ENCODE measurements around the gene TCF7L1.

The TCF7L1 gene

DNA sequence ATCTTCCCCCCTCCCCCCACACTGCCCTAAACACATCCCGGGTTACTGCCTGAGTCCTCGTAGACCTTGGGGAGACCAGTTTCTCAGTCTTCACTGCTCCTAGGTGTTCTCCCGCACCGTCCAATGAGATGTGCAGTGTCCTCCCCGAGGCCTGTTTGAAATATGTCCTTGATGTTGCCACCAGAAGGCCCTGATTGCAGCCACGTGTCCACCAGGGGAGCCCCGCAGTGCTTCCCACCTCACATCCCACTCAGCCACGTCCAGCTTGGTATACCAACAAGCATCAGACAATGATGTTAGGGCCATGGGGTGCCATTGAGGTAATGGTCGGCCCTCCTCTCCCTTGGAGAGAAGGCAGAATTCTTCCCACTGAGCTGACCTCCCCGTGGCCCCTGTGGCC, 38.7 kb downstream of the TCF7L1 start:
- H3K27ac ChIP-seq = no peak overlapping the region
- H3K36me3 ChIP-seq = no peaks in the 10 kb centered on the region
- no peaks in the 10 kb centered on the region for H4K20me1 ChIP-seq
- no peak overlapping the region for H3K9ac ChIP-seq
- H3K4me1 ChIP-seq = peaks cover 5% of the 10 kb centered on the region; the same call in 1 of the 2 replicates
- no peak overlapping the region for H3K4me3 ChIP-seq
- TF ChIP-seq Cebpa-rat (IDR thresholded peaks at IDR 0.05) = no peak
- H3K9me3 ChIP-seq = peaks cover 33% of the 10 kb centered on the region
- H3K4me2 ChIP-seq = no peak overlapping the region
- no peaks in the 10 kb centered on the region for H3K27me3 ChIP-seq

DNA sequence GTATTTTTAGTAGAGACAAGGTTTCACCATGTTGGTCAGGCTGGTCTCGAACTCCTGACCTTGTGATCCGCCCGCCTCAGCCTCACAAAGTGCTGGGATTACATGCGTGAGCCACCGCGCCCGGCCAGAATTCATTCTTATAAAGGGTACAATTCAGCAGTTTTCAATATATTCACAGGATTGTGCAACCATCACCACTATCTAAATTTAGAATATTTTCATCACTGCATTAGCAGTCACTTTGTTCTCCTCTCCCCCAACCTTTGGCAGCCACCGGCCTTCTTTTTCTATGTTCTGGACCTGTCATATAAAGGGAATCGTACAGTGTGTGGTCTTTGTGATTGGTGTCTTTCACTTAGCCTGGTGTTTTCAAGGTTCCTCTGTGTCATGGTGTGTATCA, 40.7 kb downstream of the TCF7L1 start:
- H3K9me3 ChIP-seq = peaks cover 37% of the 10 kb centered on the region
- no peaks in the 10 kb centered on the region for H3K27me3 ChIP-seq
- no peak for TF ChIP-seq Cebpa-rat (IDR thresholded peaks at IDR 0.05)
- peaks cover 5% of the 10 kb centered on the region; the same call in 1 of the 2 replicates for H3K4me1 ChIP-seq
- no peak overlapping the region for H3K4me3 ChIP-seq
- no peak overlapping the region for H3K4me2 ChIP-seq
- H3K9ac ChIP-seq = no peak overlapping the region
- H3K36me3 ChIP-seq = no peaks in the 10 kb centered on the region
- H4K20me1 ChIP-seq = no peaks in the 10 kb centered on the region
- no peak overlapping the region for H3K27ac ChIP-seq

DNA sequence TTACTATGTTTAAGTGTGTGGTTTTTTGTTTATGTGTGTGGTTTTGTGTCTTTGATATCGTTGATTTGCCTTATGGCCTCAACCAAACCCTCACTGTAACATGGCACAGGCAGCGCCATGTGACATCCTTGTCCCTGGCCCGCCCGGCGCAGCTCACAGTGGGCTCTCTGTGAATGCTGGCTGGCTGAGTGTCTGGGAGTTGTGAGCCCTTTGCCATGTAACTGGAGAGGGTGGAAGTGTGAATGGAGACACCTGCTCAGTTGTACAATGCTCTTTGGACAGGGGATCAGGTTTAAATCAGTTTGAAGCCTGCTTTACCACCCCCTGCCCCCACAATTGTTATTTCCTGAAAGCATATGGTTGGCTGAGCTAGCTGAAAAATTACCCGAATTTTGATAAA, 41.8 kb downstream of the TCF7L1 start:
- Histone ChIP-seq H3K4me1 (peaks cover 5% of the 10 kb centered on the region; the same call in 1 of the 2 replicates), H3K27ac (no peak overlapping the region), H3K4me2 (no peak overlapping the region), H3K27me3 (no peaks in the 10 kb centered on the region), H3K9me3 (peaks cover 34% of the 10 kb centered on the region), H3K9ac (no peak overlapping the region), H3K4me3 (no peak overlapping the region), H3K36me3 (no peaks in the 10 kb centered on the region), H4K20me1 (no peaks in the 10 kb centered on the region)
- no peak for TF ChIP-seq Cebpa-rat (IDR thresholded peaks at IDR 0.05)

DNA sequence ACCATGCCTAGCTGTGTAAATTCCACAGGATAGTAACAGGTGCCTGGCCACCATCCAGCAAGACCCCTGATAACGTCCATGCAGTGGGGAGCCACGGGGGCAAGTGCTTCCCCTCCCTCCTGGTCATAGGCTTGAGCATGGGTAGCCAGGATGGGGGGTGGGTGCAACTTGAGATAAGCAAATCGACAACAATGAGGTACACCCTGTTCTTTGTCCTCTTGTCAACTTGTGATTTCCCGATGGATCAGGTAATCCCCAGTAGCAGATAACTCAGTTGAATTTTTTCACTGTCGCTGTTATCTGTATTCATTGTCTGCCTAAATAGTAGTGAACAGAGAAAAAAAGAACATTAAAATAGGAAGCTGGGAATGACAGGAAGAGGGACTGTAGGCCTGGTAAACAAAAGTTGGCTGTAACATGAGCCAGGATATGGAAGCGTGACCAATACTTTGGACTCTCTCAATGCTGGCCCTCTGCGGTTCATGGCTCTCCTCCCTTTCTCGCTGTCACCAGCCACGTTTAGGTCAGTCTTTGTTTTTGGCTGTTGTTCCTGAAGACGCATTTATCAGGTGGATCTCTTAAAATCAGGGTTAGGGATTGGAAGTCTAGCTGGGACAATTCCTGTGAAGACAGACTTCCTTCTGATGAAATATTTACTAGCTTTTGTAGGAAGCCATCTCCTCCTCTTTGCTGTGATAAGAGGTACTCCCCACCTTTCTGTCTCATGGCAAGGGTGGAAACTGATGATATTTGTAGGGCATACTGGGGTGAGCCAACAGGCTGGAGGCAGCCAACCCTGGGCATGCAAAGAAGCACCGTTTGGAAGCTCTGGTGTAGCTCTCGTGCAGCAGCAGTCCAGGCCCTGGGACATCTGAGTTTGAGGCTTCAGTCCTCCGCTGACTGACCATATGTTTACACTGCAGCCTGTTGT, 42.4 kb downstream of the TCF7L1 start:
- Histone ChIP-seq H3K4me1 (peaks cover 5% of the 10 kb centered on the region; the same call in 1 of the 2 replicates), H3K27ac (no peak overlapping the region), H3K4me3 (no peak overlapping the region), H3K9ac (no peak overlapping the region), H3K36me3 (no peaks in the 10 kb centered on the region), H4K20me1 (no peaks in the 10 kb centered on the region), H3K9me3 (peaks cover 27% of the 10 kb centered on the region), H3K4me2 (no peak overlapping the region), H3K27me3 (no peaks in the 10 kb centered on the region)
- TF ChIP-seq Cebpa-rat (IDR thresholded peaks at IDR 0.05) = no peak

DNA sequence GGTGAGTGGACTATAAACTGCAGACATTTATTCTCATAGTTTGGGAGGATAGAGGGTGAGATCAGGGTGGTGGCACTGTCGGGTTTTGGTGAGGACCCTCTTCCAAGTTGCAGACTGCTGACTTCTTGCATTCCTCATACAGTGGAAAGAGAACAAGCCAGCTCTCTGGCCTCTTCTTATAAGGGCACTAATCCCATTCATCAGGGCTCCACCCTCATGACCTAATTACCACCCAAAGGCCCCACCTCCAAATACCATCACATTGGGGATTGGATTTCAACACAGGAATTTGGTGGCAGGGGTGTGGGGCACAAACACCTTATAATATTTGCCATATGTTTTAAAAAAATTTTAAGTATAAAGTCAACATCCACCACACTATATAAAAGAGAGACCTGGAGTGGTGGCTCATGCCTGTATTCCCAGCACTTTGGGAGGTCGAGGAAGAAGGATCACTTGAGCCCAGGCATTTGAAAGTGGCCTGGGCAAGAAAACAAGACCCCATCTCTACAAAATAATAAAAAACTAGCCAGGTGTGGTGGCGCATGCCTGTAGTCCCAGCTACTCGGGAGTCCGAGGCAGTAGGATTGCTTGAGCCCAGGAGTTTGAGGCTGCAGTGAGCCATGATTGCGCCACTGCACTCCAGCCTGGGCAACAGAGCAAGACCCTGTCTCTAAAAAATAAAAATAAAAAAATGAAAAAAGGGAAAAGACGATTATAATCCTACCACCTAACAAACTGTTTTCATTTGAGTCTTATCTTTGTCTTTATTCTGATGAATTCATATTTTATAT, 44.0 kb downstream of the TCF7L1 start:
- H3K36me3 ChIP-seq = no peaks in the 10 kb centered on the region
- peaks cover 11% of the 10 kb centered on the region; the same call in 1 of the 2 replicates for H3K9me3 ChIP-seq
- H3K9ac ChIP-seq = no peak overlapping the region
- H4K20me1 ChIP-seq = no peaks in the 10 kb centered on the region
- TF ChIP-seq Cebpa-rat (IDR thresholded peaks at IDR 0.05) = no peak
- H3K4me2 ChIP-seq = no peak overlapping the region
- no peak overlapping the region for H3K4me3 ChIP-seq
- H3K27me3 ChIP-seq = no peaks in the 10 kb centered on the region
- no peak overlapping the region for H3K27ac ChIP-seq
- H3K4me1 ChIP-seq = peaks cover 5% of the 10 kb centered on the region; the same call in 1 of the 2 replicates

DNA sequence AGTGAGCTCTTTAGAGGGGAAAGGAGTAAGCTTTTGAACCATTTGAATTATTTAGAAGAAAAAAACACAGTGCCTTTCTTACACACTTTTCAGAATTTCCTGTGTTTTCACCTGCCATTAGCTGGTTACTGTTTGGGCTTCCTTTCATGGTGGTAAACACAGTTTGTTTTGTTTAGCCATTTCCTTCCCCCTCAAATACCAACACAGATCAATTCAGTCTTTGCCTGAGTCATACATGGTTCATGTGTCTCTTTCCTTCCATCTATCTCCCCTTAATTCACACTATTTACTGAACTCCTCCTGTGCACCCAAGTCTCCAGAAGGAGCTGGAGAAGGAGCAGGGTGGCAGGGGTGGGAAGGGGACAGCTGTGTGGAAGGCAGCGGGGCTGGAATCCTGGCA, 45.0 kb downstream of the TCF7L1 start:
- Histone ChIP-seq H3K9me3 (0 out of 2 replicates have a peak, but pooled peaks cover 10% of the 10 kb centered on the region), H3K4me1 (peaks cover 5% of the 10 kb centered on the region; the same call in 1 of the 2 replicates), H3K4me2 (no peak overlapping the region), H3K27ac (no peak overlapping the region), H3K36me3 (no peaks in the 10 kb centered on the region), H3K27me3 (no peaks in the 10 kb centered on the region), H3K9ac (no peak overlapping the region), H4K20me1 (no peaks in the 10 kb centered on the region), H3K4me3 (no peak overlapping the region)
- TF ChIP-seq Cebpa-rat (IDR thresholded peaks at IDR 0.05) = no peak

DNA sequence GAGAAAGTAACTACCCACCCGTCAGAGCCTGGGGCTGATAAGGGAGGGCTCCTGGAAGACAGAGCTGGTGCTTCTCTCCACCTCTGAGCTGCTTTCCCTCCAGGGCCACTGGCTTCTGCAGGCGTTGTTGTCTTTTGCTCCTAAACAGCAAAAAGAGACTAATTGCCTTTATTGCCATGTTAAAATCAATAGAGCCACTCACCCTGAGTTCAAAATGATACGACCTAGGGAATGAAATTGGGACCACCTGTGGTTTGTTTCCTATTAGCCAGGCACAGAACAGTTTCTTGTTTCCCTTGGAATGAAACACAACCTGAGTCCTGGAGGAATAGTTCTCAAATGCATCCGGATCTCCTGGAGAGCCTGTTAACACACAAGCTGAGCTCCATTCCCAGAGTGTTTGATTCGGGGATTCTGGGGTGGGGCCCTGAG, 45.8 kb downstream of the TCF7L1 start:
- Histone ChIP-seq H3K4me1 (peaks cover 5% of the 10 kb centered on the region; the same call in 1 of the 2 replicates), H3K27ac (no peak overlapping the region), H3K9ac (no peak overlapping the region), H3K27me3 (no peaks in the 10 kb centered on the region), H3K36me3 (no peaks in the 10 kb centered on the region), H3K4me2 (no peak overlapping the region), H3K4me3 (no peak overlapping the region), H4K20me1 (no peaks in the 10 kb centered on the region), H3K9me3 (0 out of 2 replicates have a peak, but pooled peaks cover 10% of the 10 kb centered on the region)
- no peak for TF ChIP-seq Cebpa-rat (IDR thresholded peaks at IDR 0.05)

DNA sequence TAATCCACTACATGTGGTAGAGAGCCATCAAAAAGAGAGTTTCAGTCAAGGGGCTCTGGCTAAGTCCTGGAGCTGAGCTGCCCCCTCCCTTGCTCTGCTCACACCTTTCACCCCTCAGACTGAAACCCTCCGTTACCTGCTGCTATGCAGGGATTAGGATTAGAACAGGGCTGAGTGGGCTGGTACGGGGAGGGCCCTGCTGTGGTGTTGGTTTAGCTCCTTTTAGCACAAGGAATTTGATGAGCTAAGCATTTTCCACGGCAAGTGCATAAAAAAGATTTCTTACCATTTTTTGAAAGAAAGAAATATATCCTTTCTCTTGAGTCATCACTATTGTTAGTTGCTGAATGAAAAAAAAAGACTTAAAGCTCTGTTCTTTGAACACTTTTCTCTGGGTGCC, 46.3 kb downstream of the TCF7L1 start:
- H4K20me1 ChIP-seq = no peaks in the 10 kb centered on the region
- H3K36me3 ChIP-seq = no peaks in the 10 kb centered on the region
- H3K4me1 ChIP-seq = peaks cover 5% of the 10 kb centered on the region; the same call in 1 of the 2 replicates
- no peak overlapping the region for H3K9ac ChIP-seq
- no peak overlapping the region for H3K4me3 ChIP-seq
- H3K27ac ChIP-seq = no peak overlapping the region
- TF ChIP-seq Cebpa-rat (IDR thresholded peaks at IDR 0.05) = no peak
- no peaks in the 10 kb centered on the region for H3K27me3 ChIP-seq
- no peak overlapping the region for H3K4me2 ChIP-seq
- H3K9me3 ChIP-seq = 0 out of 2 replicates have a peak, but pooled peaks cover 10% of the 10 kb centered on the region

DNA sequence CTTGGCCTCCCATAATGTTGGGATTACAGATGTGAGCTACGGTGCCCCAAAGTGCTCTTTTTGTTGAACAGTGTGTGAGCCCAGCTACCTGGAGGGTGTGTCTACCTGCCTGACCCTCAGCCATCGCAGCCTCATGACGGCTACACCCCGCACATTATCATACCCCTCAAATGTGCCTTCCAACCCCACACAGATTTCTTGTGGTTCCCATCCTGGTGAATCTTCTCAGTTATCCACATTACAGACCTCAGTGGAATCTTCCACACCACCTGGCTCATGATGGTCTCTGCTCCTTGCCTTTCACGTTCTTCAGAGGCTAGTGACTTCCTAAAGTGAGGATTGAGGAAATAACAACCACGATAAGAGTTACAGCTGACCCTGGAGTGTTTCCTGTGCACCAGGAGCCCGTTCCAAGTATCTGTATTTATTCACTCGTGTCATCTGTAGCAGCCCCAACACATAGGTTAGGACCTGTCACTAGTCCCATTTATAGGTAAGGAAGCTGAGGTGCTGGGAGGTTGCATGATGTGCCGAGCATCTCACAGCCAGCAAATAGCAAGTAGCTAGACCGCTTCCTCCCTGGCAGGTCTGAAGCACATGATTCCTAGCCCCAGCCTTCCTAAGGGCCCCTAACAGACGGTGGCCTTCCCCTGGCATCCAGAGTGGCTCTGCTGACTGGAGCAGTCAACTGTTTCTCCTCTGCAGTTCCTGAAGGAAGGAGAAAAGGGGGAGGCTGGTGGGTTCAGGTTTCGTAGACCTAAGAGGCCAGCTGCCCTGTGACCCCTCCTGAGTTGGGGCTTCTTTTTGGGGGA, 47.3 kb downstream of the TCF7L1 start:
- Histone ChIP-seq H3K9me3 (0 out of 2 replicates have a peak, but pooled peaks cover 10% of the 10 kb centered on the region), H4K20me1 (no peaks in the 10 kb centered on the region), H3K4me3 (no peak overlapping the region), H3K27ac (no peak overlapping the region), H3K36me3 (no peaks in the 10 kb centered on the region), H3K4me2 (no peak overlapping the region), H3K27me3 (no peaks in the 10 kb centered on the region), H3K4me1 (no peaks in the 10 kb centered on the region), H3K9ac (no peak overlapping the region)
- TF ChIP-seq Cebpa-rat (IDR thresholded peaks at IDR 0.05) = no peak
